ENCODE measurements around the gene FOXP2.
"Not testable (repeated sequence)": the region's sequence is repeated elsewhere in the genome, so short reads cannot be mapped to it uniquely, and the experiment has no call there.

The FOXP2 gene

DNA sequence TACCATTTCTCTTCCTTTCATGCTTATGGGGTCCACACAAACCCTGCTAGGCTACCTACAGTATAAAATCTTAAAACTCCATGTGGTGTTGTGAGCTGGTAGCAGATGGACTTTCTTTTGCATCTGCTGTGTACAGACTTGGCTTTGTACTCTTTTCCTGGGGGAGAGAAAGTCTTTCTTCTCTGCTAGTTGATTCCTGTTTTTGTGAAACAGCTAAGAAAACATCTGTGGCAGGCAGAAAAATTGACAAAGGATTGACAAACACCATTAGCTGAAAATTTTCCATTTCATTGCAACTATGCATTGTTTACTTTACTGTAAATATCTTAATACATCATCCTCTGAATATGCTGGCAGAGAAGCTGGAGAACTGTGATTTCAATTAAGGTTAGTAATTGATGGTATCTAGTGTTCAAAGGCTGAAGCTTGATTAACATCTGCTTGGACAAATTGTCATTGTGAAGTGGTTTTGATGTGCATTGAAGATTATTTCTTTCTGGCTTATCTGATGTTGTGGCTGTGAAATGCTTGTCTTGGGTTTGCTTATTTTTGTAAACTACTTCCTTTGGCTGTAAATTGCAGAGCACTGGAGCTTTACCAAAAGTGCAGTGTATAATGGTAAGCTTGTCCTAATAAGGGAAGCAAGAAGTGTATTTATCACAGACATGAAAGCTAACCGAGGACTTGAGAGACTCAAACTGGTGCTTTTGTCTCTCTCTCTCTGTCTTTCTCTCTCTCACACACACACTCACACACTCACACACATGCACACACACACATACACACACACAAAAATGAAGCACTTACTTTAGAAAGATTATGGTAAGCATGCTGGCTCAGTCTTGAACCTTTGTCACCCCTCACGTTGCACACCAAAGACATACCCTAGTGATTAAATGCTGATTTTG lies at the start of gene FOXP2:
FOXP2 (plus strand) TSS at position 660 of the 908 bp plus-strand sequence. CDS start 11,697 bp downstream, outside the sequence.
- peak; percentile 42 for DNase-seq

DNA sequence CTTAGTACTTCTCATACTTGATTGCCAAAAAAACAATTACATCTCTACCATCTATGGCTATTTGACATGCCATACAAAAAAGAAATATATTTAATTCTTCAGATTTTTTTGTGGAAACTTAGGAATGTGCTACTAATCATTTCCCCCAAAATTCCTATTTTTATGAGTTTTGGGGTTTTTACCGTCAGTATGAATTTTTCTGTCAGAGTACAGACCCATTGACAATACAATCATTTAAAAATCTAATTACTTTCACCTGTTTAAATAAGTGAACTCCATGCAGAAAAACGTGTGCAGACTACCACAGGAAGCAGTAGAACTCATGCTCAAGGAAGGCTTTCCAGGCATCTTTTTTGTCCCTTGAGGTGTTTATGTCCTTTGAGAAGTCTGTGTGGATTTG lies 48.8 kb upstream of the FOXP2 start:
- DNase-seq, result peak; percentile 57

DNA sequence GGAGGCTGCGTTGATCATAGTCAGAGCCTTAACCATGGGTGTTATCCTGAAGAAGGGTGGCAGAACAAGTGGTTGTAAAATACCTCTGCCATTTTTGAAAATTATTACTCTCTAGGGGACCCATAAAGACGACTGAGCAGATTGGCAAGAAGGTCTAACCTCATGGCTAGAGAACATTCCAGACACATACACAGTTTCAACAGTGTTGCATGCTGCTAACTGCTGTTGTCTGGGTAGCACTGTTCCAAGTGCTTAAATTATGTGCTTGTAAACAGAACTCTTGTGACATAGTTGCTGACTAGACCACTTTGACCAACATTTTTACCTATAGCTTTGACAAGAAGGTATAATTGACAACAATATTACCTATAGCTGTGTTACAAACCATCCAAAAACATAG lies 46.1 kb upstream of the FOXP2 start:
- DNase-seq, result no peak

DNA sequence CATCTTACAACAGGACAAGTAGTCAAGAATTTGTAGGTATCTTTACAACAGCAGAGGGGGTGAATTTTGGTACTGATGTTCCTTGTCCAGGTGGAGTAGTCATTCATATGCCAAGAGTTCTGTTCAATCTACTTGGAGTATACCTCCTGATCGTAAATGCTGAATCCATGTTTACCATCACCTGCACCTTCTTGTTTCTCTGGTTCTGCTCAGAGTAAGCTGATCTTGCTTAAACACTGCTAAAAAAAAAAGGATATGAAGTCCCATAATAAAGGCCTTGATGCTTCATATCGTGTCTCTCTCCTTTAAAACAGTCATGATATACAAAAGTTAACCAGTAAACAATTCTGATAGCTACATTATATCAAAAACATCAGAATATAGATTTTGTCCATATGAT lies 45.3 kb upstream of the FOXP2 start:
- no peak for DNase-seq

DNA sequence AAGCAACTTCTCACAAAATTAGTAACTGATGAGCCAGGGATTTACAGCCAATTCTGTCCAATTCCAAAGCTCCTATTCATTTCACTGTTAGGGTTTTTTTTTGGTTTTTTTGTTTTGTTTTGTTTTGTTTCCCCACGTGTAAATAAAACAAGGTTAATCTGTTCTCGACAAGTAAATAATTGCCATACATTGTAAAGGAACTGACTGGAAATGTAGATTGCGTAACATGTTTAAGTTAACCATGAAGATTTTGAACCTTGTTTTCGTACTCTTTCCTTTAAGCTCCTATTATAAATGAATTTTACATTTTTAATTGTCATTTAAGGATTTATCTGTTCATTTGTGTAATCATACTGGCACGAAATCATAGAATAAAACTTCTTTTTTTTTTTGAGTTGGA lies 42.0 kb upstream of the FOXP2 start:
- DNase-seq, result no peak

DNA sequence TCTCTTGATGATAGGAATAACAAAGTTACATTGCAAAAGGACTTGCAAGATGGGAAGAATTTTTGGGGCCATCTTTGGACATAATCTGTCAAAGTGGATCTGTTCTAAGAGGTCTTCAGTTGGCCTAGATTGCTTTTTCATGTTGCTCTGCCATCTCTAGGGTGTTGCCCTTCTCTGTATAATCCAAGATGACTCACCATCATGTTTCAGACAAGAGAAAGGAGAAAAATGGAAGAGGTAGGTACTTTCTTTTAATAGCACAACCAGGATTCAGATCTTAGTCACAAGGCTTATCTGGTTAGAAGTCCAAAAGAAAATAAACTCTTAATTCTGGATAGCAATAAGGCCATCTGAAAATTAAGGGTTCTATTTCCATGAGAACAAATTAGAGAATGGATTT lies 38.7 kb upstream of the FOXP2 start:
- no peak for DNase-seq

DNA sequence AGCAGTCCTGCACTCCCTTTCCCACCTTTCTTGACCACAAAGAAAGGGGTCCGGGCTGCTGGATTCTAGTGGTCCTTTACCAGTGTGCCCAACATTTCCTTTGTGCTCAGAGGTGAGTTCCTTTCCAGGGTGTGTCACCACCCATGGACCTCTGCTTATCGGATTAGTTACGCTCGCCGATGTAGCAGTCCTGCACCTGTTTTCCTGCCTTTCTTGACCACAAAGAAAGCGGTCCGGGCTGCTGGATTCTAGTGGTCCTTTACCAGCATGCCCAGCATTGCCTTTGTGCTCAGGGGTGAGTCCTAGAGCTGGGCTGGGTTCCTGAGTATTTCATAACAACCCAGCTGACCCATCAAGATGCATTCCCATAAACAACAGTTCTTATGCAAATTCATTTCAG lies 30.7 kb upstream of the FOXP2 start:
- DNase-seq, result not testable (repeated sequence)

DNA sequence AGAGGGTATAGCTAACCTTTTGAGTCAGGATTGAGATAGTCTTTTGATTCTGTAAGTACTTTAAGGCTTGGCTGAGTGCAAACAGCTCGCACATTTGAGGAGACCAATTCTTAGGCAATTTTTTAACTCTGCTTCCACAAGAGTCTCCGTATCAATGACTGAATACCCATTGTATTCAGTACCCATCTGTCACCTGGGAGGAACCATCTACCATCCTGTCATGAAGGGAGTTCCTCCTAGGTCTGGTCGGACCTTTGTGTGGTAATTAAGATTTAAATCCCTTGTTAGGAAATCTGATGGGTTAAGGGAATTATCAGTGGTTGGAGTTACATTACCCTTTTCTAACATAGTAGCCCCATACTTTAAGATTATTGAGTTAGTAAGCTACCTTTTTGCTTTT lies 30.3 kb upstream of the FOXP2 start:
- not testable (repeated sequence) for DNase-seq

DNA sequence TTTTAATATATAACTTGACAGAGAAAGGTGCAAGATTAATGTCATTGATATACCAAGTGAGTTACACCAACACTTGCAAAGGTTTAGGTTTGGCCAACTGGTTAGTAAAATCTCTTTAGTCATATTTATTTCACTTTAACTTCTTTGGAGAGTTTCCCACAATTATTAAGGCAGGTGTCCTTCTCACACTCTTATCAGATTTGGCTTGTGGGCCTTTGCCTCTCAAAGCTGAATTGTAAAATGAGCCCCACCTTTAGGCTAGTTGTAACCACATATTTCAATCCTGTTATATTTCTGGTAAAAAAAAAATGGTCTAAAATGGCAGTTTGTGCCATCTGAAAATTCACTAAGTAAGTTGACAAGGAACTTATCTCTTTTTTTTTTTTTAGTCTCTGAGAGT lies 26.6 kb upstream of the FOXP2 start:
- DNase-seq, result no peak

DNA sequence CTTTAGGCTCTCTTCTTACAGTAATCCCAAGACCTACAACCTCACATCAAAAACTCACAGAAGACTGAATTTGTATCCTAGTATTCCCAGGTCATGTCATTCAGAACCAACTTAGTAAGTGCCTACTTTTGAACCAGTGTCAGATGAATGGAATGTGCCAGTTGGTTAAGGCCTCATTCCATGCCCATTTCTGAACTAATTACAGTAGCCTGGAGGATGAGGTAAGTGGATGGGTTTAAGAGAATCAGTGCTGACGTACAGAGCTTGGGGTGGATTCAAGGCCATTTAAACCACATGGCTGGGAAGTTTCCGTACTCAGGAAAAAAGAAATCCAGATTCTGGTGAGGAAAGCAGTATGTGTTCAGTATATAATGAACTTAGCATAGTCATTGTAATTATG lies 21.9 kb upstream of the FOXP2 start:
- DNase-seq, result peak; percentile 41

DNA sequence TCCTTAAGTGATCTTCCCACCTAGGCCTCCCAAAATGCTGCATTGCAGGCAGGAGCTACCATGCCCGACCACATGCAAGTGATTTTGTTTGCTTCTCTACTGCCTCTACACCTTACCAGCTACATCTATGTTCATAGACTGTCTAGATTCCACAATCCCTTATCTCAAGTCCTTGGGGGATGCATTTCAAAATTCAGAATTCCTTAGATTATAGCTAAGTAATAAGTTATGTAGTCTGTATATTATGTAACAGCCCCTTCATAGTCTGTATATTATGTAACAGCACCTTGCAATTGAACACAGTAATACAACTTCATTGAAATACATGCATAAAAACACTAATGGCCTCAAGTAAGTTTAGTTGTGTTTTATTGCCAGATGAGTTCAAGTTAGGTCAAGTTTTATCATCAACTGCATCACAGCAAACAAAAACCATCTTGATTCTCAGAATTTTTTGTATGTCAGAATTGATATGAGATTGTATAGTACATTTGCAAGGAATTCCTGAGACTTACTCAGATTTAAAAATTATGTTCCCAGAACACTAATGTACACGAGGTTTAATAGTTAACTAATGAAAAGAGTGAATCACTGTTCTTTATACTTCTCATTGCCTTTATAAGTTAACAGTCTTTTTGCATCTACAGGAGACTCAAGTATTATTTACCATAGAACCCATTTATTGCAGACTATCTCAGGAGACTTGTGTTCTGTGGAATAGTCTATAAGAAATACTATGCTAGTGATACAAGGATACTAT lies 11.6 kb upstream of the FOXP2 start:
- DNase-seq, result no peak

DNA sequence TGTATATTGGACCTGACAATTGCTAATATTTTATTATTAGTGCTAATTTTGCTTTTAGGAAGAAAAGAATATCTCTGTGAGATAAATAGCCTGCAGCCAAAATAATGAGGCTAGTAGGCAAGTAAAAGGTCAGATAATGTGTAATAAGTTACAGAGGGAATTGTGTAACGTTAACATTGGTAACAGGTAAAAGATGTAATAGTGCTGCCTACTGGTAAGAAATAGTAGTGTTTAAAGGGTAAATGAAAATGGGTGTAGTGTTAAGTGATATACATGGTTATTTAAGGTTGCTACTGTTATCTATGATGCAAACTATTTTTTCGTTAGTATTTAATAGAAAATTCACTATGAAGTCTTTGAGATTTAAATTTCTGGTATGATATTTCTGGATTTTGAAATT lies 9.2 kb upstream of the FOXP2 start:
- peak; percentile 17 for DNase-seq

DNA sequence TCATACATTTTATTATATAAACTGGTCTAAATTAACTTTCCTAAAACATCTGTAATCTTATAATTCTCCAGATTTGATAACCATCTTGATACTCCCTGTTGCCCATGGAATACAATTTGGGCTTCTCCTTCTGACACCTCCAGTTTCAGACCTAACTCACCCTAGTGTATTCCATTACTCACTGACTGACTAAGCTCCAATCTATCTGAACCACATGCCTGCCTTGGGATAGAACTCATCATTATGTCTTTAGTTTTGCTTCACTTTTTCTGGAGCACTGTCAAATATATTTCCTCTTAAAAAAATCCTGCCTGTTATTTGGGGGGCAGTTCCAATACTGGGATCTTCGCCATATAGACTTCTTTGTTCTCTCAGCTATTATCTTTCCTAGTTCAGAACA lies 4.9 kb upstream of the FOXP2 start:
- DNase-seq, result peak; percentile 64

DNA sequence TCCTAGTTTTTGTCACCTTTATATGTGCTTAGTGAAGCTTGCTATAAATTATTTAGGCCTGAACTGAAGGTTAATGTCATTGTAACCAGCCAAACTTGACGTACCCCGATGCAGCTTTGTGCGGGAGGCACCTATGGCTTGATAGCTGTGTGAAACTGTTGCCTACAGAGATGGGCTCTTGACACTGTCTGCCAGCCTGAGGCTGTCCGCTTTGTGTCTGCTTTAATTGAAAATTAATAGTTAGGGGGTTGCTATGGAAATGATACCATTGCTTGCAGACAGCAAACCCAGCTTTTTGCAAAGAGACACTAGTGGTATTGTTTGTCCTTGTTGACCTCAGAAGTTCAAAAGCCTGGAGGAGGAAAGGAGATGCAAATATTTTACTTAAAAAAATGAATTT lies 2.1 kb upstream of the FOXP2 start:
- DNase-seq, result no peak

DNA sequence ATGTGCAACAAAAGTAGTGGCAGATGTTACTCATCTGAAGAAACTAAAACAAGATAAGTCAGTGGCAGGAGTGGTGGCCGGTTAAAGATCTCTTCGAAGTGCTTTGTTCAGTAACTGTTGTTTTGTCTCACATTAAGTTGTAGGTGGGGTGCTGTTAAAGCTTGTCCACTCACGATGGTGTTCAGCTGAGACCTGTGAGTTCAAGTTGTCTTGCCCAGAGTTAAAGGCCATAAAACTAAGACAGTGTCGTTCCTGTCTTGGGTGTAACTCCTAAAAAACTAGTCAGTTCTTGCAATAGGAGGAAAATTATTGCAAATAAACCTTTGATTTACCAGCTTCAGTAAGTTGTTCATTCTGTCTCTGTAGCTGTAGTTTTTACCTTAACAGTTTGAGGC lies 857 bp upstream of the FOXP2 start:
- DNase-seq, result no peak

DNA sequence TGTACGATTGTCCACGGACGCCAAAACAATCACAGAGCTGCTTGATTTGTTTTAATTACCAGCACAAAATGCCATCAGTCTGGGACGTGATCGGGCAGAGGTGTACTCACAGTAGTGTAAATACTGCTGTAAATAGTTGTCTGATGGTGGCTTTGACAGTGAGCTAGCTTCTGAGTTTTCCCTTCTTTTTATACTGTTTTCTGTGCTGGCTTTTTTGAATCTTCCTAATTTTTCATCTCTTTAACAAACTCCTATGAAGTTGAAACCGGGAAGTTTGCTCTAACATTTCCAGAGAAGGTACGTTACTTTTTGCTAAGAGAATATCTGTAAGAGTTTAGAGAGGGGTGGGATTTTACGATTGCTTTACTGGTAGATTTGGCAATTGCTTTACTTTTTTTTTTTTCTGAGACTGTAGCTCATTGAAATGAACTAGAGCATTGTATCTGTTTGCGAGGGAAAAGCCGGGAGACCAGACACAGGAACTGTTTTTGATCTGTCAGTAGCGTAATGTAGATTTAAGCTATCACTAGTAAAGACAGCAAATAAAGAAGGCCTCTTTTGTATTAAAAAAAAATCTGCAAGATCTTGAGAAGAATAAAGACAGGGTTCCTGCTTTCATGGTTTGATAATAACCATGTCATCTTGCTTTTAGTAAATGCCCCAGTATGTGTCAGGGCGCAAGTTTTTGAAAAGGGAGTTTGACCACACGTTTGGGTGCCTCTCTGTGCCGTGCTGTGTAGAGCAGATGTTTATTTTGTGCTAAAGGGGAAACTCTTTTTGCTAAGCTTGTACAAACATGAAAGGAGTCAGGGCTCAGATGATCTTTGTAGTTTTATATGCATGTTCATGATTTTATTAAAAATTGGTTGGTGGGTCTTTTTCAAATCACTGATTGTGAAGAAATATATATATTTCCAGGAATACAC lies 712 bp downstream of the FOXP2 start:
- DNase-seq, result no peak

DNA sequence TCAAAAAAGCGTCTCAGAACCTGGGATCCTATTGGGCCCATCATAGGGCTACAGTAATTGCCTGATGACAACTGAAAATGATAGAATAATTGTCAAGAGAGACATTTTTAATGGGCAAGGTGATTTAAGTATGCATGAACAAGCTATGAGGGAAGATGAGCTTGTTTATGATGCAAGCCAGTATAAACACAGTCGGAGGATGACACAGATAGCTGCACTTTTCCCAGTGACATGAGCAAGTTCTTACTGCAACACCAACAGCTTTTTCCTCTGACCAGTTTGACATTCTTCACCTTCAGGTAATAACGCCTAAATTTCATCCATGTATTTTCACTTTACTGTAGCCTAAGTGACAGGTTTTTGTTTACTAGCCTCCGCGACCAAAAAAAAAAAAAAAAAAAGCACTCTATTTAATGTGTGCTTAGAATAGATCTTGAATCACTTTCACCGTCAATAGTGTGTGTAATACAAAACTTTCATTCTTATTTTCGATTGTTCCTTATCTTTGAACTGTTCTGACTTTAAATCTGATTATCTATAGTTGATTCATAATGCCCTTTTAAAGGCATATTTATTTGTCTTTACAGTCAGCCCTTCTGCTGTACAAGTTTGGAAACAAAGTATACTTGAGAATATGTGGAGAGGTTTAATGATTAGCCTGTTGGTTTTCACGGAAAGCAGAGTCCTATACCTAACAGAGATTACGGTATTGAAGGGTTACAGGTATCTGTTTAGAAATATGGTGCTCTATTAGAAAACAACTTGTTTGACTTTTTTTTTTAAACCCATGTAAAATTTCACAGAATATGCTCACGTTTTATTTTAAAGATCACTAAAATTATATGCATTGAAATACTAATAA lies 1.7 kb downstream of the FOXP2 start:
- no peak for DNase-seq

DNA sequence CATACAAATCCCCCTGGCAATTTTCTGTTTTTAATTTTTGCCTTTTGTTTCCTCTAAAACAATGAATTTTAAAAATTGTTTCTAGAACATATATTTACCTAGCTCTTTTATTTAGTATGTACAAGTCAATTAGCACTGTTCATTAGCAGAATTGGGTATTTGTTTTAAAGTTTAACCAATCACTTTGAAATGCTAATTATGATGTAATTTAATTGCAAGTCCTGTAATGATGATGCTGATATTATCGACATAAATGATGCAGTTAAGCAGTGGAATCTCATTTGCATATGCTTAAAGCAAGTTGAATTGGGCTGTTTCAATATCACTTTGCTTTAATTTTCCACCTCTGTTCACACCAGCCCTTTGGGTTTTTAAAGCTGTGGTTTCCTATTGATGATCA lies 2.7 kb downstream of the FOXP2 start:
- no peak for DNase-seq

DNA sequence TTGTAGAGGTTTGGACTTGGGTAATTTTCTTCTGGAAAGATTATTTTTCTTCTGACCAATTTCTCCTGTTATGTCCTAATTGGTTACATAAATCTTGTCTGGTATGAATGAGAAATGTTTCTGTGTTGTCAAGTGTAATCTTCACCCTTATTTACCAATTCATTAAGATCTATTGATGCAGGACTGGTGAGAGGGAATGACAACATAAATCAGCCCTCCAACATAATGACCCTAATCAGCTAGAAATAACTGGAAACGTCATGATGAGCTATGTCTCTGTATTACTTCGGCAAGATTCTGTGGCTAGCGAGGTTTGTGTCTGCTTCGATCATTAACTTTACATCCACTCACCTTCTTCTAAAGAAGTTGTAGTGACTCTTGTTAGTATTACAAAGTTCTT lies 3.5 kb downstream of the FOXP2 start:
- no peak for DNase-seq

DNA sequence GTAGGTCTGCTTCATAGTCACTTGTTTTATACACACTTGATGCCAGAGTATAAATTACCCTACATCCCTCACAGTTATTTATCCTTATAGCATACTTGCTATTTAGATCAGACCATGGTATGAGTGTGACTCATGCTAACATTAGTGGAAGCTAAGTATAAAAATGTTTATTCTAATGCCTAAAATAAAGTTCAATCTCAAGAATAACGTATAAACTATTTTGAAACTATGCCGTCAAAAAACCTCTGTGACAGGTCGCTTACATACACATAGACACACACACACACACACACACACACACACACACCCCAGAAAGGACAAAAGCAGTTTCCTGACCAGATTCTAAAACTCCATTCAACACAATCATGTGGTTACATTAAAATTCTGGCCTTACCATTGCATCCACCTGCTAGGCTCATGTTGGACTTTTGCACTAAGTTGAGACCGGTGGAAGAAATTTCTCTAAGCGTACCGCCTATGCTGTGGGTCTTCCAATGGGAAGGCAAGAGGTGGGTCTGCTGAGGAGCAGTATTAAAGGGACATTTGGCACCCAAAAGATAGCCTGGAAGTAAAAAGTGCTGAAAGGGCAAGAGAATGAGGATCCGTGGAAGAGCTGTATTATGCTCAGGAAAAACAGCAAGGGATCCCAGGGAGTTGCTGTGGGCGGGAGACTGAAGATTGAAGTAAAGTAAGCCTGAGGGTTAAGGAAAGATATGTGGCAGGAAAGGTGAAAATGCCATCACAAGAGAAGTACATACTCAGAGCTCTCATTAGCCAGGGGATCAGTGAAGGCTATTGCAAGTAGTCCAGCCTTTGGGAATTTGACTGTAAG lies 5.0 kb downstream of the FOXP2 start:
- DNase-seq, result no peak

Data from fibroblast of skin of right quadriceps (primary cell).